Mucosa of descending colon (tissue), 3 donors: ENCODE measurements around the gene VPS13D. TPM values are rescaled to one million over a fixed set of nuclear protein-coding genes. Genes with fewer than 3 reads are reported as not detected.

Source experiments
- ATAC-seq: fragments of 200-7000 bp; cut with Tn5 transposase; one replicate; pipeline ENCODE4 v1.9.1; 2020; ENCODE audit warnings: mild to moderate bottlenecking, moderate library complexity
- DNase-seq, 3 donors: peaks; one replicate each; pipeline ENCODE4 v3.0.0-alpha.2; 2020
- H3K36me3 ChIP-seq: fragments of 200-600 bp; one replicate; pipeline ENCODE4 v1.8.0; 2021; ENCODE audit warnings: low read depth, mild to moderate bottlenecking
- H3K4me1 ChIP-seq: fragments of 200-600 bp; one replicate; pipeline ENCODE4 v1.8.0; 2021; ENCODE audit warnings: low read depth, mild to moderate bottlenecking
- H3K4me3 ChIP-seq: fragments of 200-600 bp; one replicate; pipeline ENCODE4 v1.8.0; 2021; ENCODE audit warnings: mild to moderate bottlenecking
- H3K9me3 ChIP-seq: fragments of 200-600 bp; one replicate; pipeline ENCODE4 v1.8.0; 2021; ENCODE audit warnings: mild to moderate bottlenecking
- intact Hi-C, 2 donors: fragments of 100-400 bp; cut with DNase I in 1 of 2; cut with micrococcal nuclease in 1 of 2; formaldehyde crosslinking; loops; one replicate each; pipeline versions ENCODE4 v1.11.0 to v1.11.1; 2022; cut with DNase I, micrococcal nuclease
- total RNA-seq, 3 donors: library from RNA; stranded (reverse); fragmentation: NEBNext Ultra II Directional in 2 of 3; extraction: Animal tissue kit (Norgen Biotek cat#: 25700) in 2 of 3; gene quantifications; one replicate each; pipeline versions ENCODE4 v1.2.1 to v1.2.4, GENCODE V29; 2021 to 2023
- TF ChIP-seq, protein P1 (sequence below): fragments of 200-600 bp; IDR thresholded peaks from one replicate; pipeline ENCODE4 v1.8.0; 2022; ENCODE audit warnings: antibody characterized with exemption, mild to moderate bottlenecking
- donor health status: DM: no; HTN: no; CAD: no; lungs with moderate emphysema.
- donor health status: DM: no; HTN: no; CAD: no.
- donor health status: DM: no; HTN: yes; CAD: no.

The VPS13D gene
- total RNA-seq, 3 donors from 2014 or later: 70.1 to 96.6 (median 96.6) TPM

DNA sequence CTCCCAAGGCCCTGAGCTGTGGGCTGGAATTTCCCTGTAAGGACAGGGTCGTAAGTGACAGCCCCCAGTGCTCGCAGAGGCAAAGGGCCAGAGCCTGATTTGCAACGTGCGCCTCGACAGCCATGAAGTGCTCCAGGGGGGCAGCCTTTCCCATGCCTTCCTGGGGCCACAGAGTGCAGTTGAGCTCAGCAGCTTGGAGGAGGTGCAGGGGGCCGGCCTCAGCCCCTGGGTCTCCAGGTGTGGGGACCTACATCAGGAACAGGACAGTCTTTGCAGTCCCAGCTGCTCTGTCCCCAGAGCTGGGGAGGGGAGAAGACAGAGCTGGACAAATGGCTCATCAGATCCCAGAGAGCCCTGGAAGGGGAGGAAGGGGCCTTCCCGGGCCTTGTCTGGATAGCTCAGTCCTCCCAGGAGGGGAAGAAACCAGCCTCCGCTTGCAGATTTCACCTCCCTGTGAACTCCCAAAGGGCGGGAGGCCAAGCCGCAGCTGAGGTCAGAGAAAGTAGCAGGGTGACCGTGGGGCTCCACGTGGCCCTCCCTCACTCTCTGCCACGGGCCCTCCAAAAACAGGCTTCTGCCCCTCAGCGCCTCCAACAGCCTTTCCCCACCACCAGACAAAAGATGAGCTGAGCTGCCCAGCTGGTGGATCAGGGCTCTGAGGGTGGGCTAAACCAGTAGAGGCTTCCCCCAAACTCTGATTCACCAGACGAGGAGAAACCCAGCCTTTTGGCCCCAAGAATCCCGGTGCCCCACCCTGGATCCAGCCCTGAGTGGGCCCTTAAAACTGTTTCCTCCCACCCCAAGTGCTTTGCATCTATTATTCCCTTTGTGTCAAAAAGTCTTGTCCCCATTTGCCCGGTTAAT lies 311.7 kb downstream of the VPS13D start:
- intact Hi-C loops: no loop called here
- peak in 2 of 3 donors; percentile 39 to 53 for DNase-seq
- ATAC-seq: peak; percentile 10
- no peak overlapping the region for H3K4me3 ChIP-seq
- peaks cover 5% of the 10 kb centered on the region for H3K4me1 ChIP-seq
- no peaks in the 10 kb centered on the region for H3K9me3 ChIP-seq
- TF ChIP-seq, protein P1, sequence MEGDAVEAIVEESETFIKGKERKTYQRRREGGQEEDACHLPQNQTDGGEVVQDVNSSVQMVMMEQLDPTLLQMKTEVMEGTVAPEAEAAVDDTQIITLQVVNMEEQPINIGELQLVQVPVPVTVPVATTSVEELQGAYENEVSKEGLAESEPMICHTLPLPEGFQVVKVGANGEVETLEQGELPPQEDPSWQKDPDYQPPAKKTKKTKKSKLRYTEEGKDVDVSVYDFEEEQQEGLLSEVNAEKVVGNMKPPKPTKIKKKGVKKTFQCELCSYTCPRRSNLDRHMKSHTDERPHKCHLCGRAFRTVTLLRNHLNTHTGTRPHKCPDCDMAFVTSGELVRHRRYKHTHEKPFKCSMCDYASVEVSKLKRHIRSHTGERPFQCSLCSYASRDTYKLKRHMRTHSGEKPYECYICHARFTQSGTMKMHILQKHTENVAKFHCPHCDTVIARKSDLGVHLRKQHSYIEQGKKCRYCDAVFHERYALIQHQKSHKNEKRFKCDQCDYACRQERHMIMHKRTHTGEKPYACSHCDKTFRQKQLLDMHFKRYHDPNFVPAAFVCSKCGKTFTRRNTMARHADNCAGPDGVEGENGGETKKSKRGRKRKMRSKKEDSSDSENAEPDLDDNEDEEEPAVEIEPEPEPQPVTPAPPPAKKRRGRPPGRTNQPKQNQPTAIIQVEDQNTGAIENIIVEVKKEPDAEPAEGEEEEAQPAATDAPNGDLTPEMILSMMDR: no peak
- no peaks in the 10 kb centered on the region for H3K36me3 ChIP-seq

DNA sequence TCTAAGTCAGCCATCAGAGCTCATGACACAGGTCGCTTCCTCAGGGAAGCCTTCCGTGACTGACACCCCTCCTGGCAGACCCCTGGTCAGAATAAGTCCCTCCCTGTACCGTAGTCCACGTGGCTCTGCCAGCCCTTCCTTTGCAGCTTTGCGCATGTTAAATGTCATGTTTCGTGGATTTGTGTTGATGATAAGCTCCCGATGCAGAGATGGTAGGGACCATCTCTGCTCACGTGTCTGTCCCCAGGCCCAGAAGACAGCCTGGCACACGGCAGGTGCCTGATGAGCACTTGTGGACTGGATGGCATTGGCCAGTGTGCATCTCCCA lies 312.3 kb downstream of the VPS13D start:
- Histone ChIP-seq H3K36me3 (no peaks in the 10 kb centered on the region), H3K4me3 (no peak overlapping the region), H3K4me1 (peaks cover 5% of the 10 kb centered on the region), H3K9me3 (no peaks in the 10 kb centered on the region)
- no peak for DNase-seq
- intact Hi-C loops: no loop called here
- TF ChIP-seq, protein P1: no peak
- ATAC-seq: no peak

- TF ChIP-seq, protein P1: no peak
- Histone ChIP-seq H3K36me3 (no peaks in the 10 kb centered on the region), H3K9me3 (no peaks in the 10 kb centered on the region), H3K4me1 (peaks cover 5% of the 10 kb centered on the region), H3K4me3 (no peak overlapping the region)
- ATAC-seq (no peak), DNase-seq (no peak)
- intact Hi-C loops: no loop called here
Measured at GRCh38 chr1:12542616-12543592, 313.1 kb downstream of the VPS13D start.

- Histone ChIP-seq H3K36me3 (no peaks in the 10 kb centered on the region), H3K9me3 (no peaks in the 10 kb centered on the region), H3K4me3 (no peak overlapping the region), H3K4me1 (peaks cover 5% of the 10 kb centered on the region)
- intact Hi-C loops: no loop called here
- TF ChIP-seq, protein P1: no peak
- DNase-seq: no peak
- no peak for ATAC-seq
Measured at GRCh38 chr1:12543740-12544154, 313.9 kb downstream of the VPS13D start.

- peaks cover 7% of the 10 kb centered on the region for H3K4me1 ChIP-seq
- intact Hi-C loops: no loop called here
Measured at GRCh38 chr1:12544357-12544756, 314.5 kb downstream of the VPS13D start.

More at GRCh38 chr1:12544357-12544756, 314.5 kb downstream of the VPS13D start:
- Histone ChIP-seq H3K9me3 (no peaks in the 10 kb centered on the region), H3K36me3 (no peaks in the 10 kb centered on the region), H3K4me3 (no peak overlapping the region)
- TF ChIP-seq, protein P1: no peak
- ATAC-seq (peak; percentile 61), DNase-seq (no peak)
